Measurements from ENCODE around the gene ST3GAL6.

DNA sequence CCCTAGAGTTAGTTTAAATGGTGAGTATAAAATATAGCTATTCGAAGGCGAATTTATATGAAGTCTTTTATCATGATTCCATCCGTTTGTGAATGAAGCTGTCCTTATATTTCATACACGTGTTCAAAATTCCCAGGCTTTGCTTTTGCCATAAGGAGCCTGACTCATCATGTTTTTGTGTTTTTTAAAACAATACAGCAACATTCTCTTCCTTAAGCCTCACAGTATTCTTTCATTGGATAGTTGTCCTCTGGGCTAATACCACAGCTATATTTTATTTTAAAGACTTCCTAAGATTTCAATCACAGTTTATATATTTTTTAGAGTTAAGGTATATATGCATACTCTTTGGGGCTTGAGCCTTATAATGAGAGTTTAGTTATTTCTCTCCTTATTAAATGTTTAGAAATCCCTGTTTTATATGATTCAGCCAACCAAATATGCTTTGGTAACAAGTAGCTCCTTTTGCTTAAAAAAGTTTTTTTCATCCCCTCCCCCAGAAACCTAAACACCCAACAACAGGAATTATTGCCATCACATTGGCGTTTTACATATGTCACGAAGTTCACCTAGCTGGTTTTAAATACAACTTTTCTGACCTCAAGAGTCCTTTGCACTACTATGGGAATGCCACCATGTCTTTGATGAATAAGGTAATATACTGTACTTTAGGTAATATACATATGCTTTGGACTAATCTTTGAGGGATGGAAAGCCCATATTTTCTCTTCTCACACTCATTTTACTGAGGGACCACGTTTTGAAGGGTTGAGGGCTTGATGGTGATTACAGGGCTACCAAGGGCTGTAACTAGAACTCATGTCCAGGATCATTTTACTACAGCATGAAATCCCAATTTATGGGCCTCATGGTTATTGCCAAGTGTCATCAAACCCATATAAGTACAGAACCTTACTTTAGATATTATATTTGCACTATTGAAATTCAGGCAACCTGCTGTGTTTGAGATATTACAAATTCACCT is 28.5 kb downstream of the ST3GAL6 start:
- TF ChIP-seq, protein P1, sequence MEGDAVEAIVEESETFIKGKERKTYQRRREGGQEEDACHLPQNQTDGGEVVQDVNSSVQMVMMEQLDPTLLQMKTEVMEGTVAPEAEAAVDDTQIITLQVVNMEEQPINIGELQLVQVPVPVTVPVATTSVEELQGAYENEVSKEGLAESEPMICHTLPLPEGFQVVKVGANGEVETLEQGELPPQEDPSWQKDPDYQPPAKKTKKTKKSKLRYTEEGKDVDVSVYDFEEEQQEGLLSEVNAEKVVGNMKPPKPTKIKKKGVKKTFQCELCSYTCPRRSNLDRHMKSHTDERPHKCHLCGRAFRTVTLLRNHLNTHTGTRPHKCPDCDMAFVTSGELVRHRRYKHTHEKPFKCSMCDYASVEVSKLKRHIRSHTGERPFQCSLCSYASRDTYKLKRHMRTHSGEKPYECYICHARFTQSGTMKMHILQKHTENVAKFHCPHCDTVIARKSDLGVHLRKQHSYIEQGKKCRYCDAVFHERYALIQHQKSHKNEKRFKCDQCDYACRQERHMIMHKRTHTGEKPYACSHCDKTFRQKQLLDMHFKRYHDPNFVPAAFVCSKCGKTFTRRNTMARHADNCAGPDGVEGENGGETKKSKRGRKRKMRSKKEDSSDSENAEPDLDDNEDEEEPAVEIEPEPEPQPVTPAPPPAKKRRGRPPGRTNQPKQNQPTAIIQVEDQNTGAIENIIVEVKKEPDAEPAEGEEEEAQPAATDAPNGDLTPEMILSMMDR (IDR thresholded peaks at IDR 0.05; ENCODE audit: low read length) = no peak
- TF ChIP-seq EZH2 (optimal IDR thresholded peaks at IDR 0.05; ENCODE audit: low read depth, low read length) = no peak
- no peak for TF ChIP-seq EZH2phosphoT487 (IDR thresholded peaks at IDR 0.05; ENCODE audit: low read length)

Data from MM.1S (cell line).